Right renal pelvis (tissue), 4 donors: ENCODE results near the gene SLC15A1. TPM values are rescaled to one million over a fixed set of nuclear protein-coding genes. Genes with fewer than 3 reads are reported as not detected.
A peak's percentile ranks its signal among the peaks of the same experiment; 100 is the strongest.

Experiments
- DNase-seq, 4 donors: peaks; one replicate each; pipeline ENCODE4 v3.0.0-alpha.2; 2013; ENCODE audit warnings: low read depth in 4 of 4, low spot score in 3 of 4, missing footprints in 1 of 4
- polyA plus RNA-seq, 4 donors: library from polyadenylated mRNA; unstranded; fragments of 120-200 nt; gene quantifications; one replicate each; pipeline ENCODE4 v1.2.1, GENCODE V29; 2013; ENCODE audit not compliant: insufficient read length in 4 of 4

SLC15A1 gene
- polyA plus RNA-seq, 4 donors: 7.0 to 9.8 (median 8.8) TPM

GRCh38 chr13:98707281-98707999, 45.0 kb downstream of the SLC15A1 start:
- no peak for DNase-seq

GRCh38 chr13:98706446-98707110, 45.9 kb downstream of the SLC15A1 start:
- DNase-seq: no peak

GRCh38 chr13:98697791-98698190, 54.7 kb downstream of the SLC15A1 start:
- DNase-seq: peak in 1 of 4 donors; percentile 49

GRCh38 chr13:98693756-98694155, 58.7 kb downstream of the SLC15A1 start:
- no peak for DNase-seq

GRCh38 chr13:98691360-98691759, 61.1 kb downstream of the SLC15A1 start:
- no peak for DNase-seq

GRCh38 chr13:98690348-98691022, 62.0 kb downstream of the SLC15A1 start:
- no peak for DNase-seq

GRCh38 chr13:98689347-98689968, 63.0 kb downstream of the SLC15A1 start:
- DNase-seq: no peak

- DNase-seq: no peak
Measured at GRCh38 chr13:98688373-98688772, 64.1 kb downstream of the SLC15A1 start.

- DNase-seq: no peak
Measured at GRCh38 chr13:98687319-98687718, 65.2 kb downstream of the SLC15A1 start.

GRCh38 chr13:98686270-98686669, 66.2 kb downstream of the SLC15A1 start:
- DNase-seq: peak in 1 of 4 donors; percentile 48

GRCh38 chr13:98685146-98685545, 67.3 kb downstream of the SLC15A1 start:
- no peak for DNase-seq

- DNase-seq: no peak
Measured at GRCh38 chr13:98681049-98681448, 71.4 kb downstream of the SLC15A1 start.

- DNase-seq: no peak
Measured at GRCh38 chr13:98678741-98679140, 73.7 kb downstream of the SLC15A1 start.

GRCh38 chr13:98677398-98677797, 75.1 kb downstream of the SLC15A1 start:
- DNase-seq: no peak

- no peak for DNase-seq
Measured at GRCh38 chr13:98676239-98676638, 76.2 kb downstream of the SLC15A1 start.

- no peak for DNase-seq
Measured at GRCh38 chr13:98675837-98676236, 76.6 kb downstream of the SLC15A1 start.

- no peak for DNase-seq
Measured at GRCh38 chr13:98675066-98675465, 77.4 kb downstream of the SLC15A1 start.

- peak; percentile 58 to 69 (median 62) for DNase-seq
Measured at GRCh38 chr13:98672947-98673613, 79.4 kb downstream of the SLC15A1 start.

- DNase-seq: no peak
Measured at GRCh38 chr13:98668155-98668554, 84.3 kb downstream of the SLC15A1 start.

GRCh38 chr13:98665638-98665995, 86.9 kb downstream of the SLC15A1 start:
- no peak for DNase-seq
